Limb (tissue), 2 donors: ENCODE results near the gene ZNF17.

Experiments used
- DNase-seq, 2 donors: peaks; one replicate each; pipeline ENCODE4 v3.0.0-alpha.2; 2016; ENCODE audit errors: extremely low spot score in 2 of 2

The ZNF17 gene

GRCh38 chr19:57434386-57435061 lies 23.6 kb downstream of the ZNF17 start:
- peak in 1 of 2 donors; percentile 36 for DNase-seq

- DNase-seq: peak; percentile 97 to 98
Measured at GRCh38 chr19:57435062-57435978, 24.4 kb downstream of the ZNF17 start, which contains the start of gene ZNF749. Gene ZNF749, plus strand, starts transcription at chr19:57435325. Its CDS starts 254 bp downstream, at chr19:57435579.

GRCh38 chr19:57436417-57436816 lies 25.5 kb downstream of the ZNF17 start:
- no peak for DNase-seq

GRCh38 chr19:57437931-57438330 lies 27.0 kb downstream of the ZNF17 start:
- DNase-seq: no peak

- DNase-seq: no peak
Measured at GRCh38 chr19:57438925-57439324, 28.0 kb downstream of the ZNF17 start.

- no peak for DNase-seq
Measured at GRCh38 chr19:57441979-57442752, 31.2 kb downstream of the ZNF17 start.

GRCh38 chr19:57443121-57443696 lies 32.2 kb downstream of the ZNF17 start:
- no peak for DNase-seq

GRCh38 chr19:57452307-57452706 lies 41.3 kb downstream of the ZNF17 start:
- DNase-seq: no peak

GRCh38 chr19:57465680-57466381 lies 54.9 kb downstream of the ZNF17 start:
- DNase-seq: no peak

GRCh38 chr19:57466489-57466888 lies 55.5 kb downstream of the ZNF17 start:
- DNase-seq: no peak
